Measurements from ENCODE around the gene ATG101. TPM values are rescaled to one million over a fixed set of nuclear protein-coding genes. Genes with fewer than 3 reads are reported as not detected.

ATG101 gene
- total and polyA plus RNA-seq, 2 of the 13 experiments (the other 11 are each of a cell fraction or from before 2014, with no cell fraction given), result 58.2 to 67.7 TPM

DNA sequence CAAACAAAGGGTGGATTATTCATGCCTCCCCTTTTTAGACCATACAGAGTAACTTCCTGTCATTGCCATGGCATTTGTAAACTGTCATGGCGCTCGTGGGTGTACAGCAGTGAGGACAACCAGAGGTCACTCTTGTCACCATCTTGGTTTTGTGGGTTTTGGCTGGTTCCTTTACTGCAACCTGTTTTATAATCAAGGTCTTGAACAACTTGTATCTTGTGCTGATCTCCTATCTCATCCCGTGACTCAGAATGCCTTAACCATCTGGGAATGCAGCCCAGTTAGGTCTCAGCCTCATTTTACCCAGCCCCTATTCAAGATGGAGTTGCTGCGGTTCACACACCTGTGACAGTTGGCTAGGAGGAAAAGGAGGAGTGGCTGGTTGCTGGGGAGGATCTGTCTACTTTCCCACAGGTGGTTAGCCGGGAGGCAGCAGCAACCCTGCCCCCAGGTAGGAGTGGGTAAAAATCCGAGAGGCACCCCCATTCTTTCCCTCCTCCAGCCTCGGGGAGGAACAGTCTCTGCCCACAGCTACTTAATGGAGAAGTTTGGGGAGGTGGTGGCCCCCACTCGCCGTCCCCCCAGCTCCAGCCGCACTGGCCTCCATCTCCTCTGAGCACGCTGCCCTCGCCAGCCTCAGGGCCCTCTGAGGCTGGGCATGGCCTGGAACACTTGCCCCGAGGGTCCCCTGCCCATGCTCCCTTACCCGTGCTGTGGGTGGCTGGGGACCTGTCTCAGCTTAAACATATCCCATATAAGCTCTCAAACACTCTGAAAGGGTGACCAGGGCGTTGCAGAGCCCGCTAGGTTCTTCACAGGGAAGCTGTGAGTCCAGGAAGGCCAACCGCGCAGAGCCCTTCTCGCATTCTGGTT, 51.4 kb downstream of the ATG101 start (continued):
- TF ChIP-seq, protein P1, sequence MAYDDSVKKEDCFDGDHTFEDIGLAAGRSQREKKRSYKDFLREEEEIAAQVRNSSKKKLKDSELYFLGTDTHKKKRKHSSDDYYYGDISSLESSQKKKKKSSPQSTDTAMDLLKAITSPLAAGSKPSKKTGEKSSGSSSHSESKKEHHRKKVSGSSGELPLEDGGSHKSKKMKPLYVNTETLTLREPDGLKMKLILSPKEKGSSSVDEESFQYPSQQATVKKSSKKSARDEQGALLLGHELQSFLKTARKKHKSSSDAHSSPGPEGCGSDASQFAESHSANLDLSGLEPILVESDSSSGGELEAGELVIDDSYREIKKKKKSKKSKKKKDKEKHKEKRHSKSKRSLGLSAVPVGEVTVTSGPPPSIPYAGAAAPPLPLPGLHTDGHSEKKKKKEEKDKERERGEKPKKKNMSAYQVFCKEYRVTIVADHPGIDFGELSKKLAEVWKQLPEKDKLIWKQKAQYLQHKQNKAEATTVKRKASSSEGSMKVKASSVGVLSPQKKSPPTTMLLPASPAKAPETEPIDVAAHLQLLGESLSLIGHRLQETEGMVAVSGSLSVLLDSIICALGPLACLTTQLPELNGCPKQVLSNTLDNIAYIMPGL (CRISPR knock-in tag; IDR thresholded peaks at IDR 0.05; ENCODE audit: borderline replicate concordance in 1 of 2, low read depth in 1 of 2), result 0 out of 4 replicates have a peak, but pooled peaks of 1 of the 2 experiments have one; percentile 3
- TF ChIP-seq ZNF775 (CRISPR knock-in tag; IDR thresholded peaks at IDR 0.05; ENCODE audit: borderline replicate concordance) (no peak), ZKSCAN5 (CRISPR knock-in tag; IDR thresholded peaks at IDR 0.05) (no peak)

GRCh38 chr12:52121824-52122539, 52.2 kb downstream of the ATG101 start:
- no peak overlapping the region for H3K9ac ChIP-seq (ENCODE audit: insufficient read depth, low read depth, low read length)
- H3K4me3 ChIP-seq (replicated peaks in 1 of 3; ENCODE audit: insufficient read depth in 1 of 3, low read depth in 2 of 3, low read length in 3 of 3), result peak overlapping the region in 1 of 3 experiments; percentile 6; a peak in 1 of 6 replicates
- no peak overlapping the region for H2AFZ ChIP-seq (ENCODE audit: low read length)
- H3K4me1 ChIP-seq (ENCODE audit: insufficient read depth, low read length), result peaks cover 71% of the 10 kb centered on the region
- in situ Hi-C loops (cut with HindIII; ENCODE audit: extremely low pct_ligation_motif_present, low pct_unique_long_range_greater_than_20kb), result loop anchor here (5.0 kb wide), 1 partner anchor 95 kb away; no protein-coding TSS in a partner anchor
- peaks cover 4 to 26% of the 10 kb centered on the region in 2 experiments; a peak in 3 of 5 replicates for H3K27me3 ChIP-seq (ENCODE audit: control insufficient read depth in 1 of 2, insufficient read depth in 2 of 2, low read length in 2 of 2)
- CTCF ChIA-PET (ENCODE audit: low intra/inter-chr PET ratio, low total read pairs), result interaction anchor here (1.0 to 5.2 kb wide), 2 partner anchors 39 to 96 kb away, joined by 3 to 41 read pairs; no protein-coding TSS in a partner anchor
- intact Hi-C loops (cut with micrococcal nuclease; ENCODE audit: unreplicated experiment), result loop anchor here (1.0 kb wide), 1 partner anchor 97 kb away; no protein-coding TSS in a partner anchor
- no peaks in the 10 kb centered on the region for H3K36me3 ChIP-seq (replicated peaks in 1 of 2; ENCODE audit: control insufficient read depth in 1 of 2, insufficient read depth in 2 of 2, low read length in 2 of 2)
- FAIRE-seq (peak; percentile 63), ATAC-seq (0 out of 3 replicates have a peak, but pooled peaks have one; percentile 6), DNase-seq (ENCODE audit: low spot score) (no peak)
- no peak overlapping the region for H3K27ac ChIP-seq (ENCODE audit: extremely low read length, insufficient read depth, low read length)
- no peaks in the 10 kb centered on the region for H4K20me1 ChIP-seq (ENCODE audit: insufficient read depth, low read length)
- H3K9me3 ChIP-seq (ENCODE audit: low read length), result no peaks in the 10 kb centered on the region
- BruUV-seq (replicated peaks), result no TSS peak
- H3K4me2 ChIP-seq (ENCODE audit: low read depth, low read length), result peak overlapping the region; percentile 32; the same call in 1 of the 2 replicates
- 9% methylated on average over 13 of the region's 18 CpGs for WGBS (ENCODE audit: low lambda C conversion rate)
- POLR2A ChIA-PET, result interaction anchor here (1.4 kb wide), 1 partner anchor 89 kb away, joined by 3 read pairs; no protein-coding TSS in a partner anchor
- H3K79me2 ChIP-seq (ENCODE audit: insufficient read depth, low read length), result no peaks in the 10 kb centered on the region
- peak; percentile 28; the same call in 1 of the 2 replicates for TF ChIP-seq HOXA3 (CRISPR knock-in tag; IDR thresholded peaks at IDR 0.05)
- no peak for TF ChIP-seq KDM4B (CRISPR knock-in tag; IDR thresholded peaks at IDR 0.05)
- no peak for TF ChIP-seq ZNF567 (CRISPR knock-in tag; IDR thresholded peaks at IDR 0.05; ENCODE audit: borderline replicate concordance)
- TF ChIP-seq RAD21 (CRISPR knock-in tag; IDR thresholded peaks at IDR 0.05), result peak; percentile 50
- TF ChIP-seq ZNF883 (CRISPR knock-in tag; IDR thresholded peaks at IDR 0.05; ENCODE audit: not compliant biosample characterization), result peak; percentile 0
- no peak for TF ChIP-seq MBNL3 (CRISPR knock-in tag; conservative IDR thresholded peaks at IDR 0.05)
- peak; percentile 8; the same call in 1 of the 2 replicates for TF ChIP-seq ZNF687 (CRISPR knock-in tag; IDR thresholded peaks at IDR 0.05)
- TF ChIP-seq SALL1 (CRISPR knock-in tag; IDR thresholded peaks at IDR 0.05), result peak; percentile 16; the same call in 1 of the 2 replicates
- TF ChIP-seq SAFB2 (CRISPR knock-in tag; IDR thresholded peaks at IDR 0.05; ENCODE audit: borderline replicate concordance, low read depth), result no peak

All from HepG2 (cell line).